Smooth muscle cell (in vitro differentiated cells): ENCODE measurements around the gene TUBB2A. TPM values are rescaled to one million over a fixed set of nuclear protein-coding genes. Genes with fewer than 3 reads are reported as not detected.
"Not testable (repeated sequence)": the region's sequence is repeated elsewhere in the genome, so short reads cannot be mapped to it uniquely, and the experiment has no call there.

ENCODE experiments used
- DNase-seq: peaks from one replicate; lab custom pipeline; 2025; ENCODE audit not compliant: unreplicated experiment; lab: John Stamatoyannopoulos, UW
- H2AFZ ChIP-seq: fragments of 200-600 bp; sonication (generic); 2 replicates; pipeline ENCODE4 v1.6.0; 2016; ENCODE audit warnings: antibody characterized with exemption, low read depth, mild to moderate bottlenecking
- H3F3A ChIP-seq: fragments of 200-600 bp; sonication (generic); 2 replicates; pipeline ENCODE4 v1.6.0; 2017; ENCODE audit warnings: antibody characterized with exemption, low read depth
- H3K27ac ChIP-seq: fragments of 200-600 bp; sonication (generic); 2 replicates; pipeline ENCODE4 v1.5.1; 2016; ENCODE audit warnings: low read depth, mild to moderate bottlenecking
- H3K27me3 ChIP-seq: fragments of 200-600 bp; sonication (generic); 2 replicates; pipeline ENCODE4 v1.6.1; 2016; ENCODE audit warnings: low read depth, mild to moderate bottlenecking
- H3K36me3 ChIP-seq: fragments of 200-600 bp; sonication (generic); 2 replicates; pipeline ENCODE4 v1.5.1; 2016; ENCODE audit warnings: low read depth
- H3K4me1 ChIP-seq: fragments of 200-600 bp; sonication (generic); 2 replicates; pipeline ENCODE4 v1.5.1; 2016; ENCODE audit warnings: low read depth
- H3K4me2 ChIP-seq: fragments of 200-600 bp; sonication (generic); 2 replicates; pipeline ENCODE4 v1.6.0; 2016; ENCODE audit warnings: mild to moderate bottlenecking
- H3K4me3 ChIP-seq: fragments of 200-600 bp; sonication (generic); 2 replicates; pipeline ENCODE4 v1.5.1; 2016; ENCODE audit warnings: mild to moderate bottlenecking
- H3K79me2 ChIP-seq: fragments of 200-600 bp; sonication (generic); 2 replicates; pipeline ENCODE4 v1.6.0; 2016; ENCODE audit warnings: low read depth, mild to moderate bottlenecking
- H3K9ac ChIP-seq: fragments of 200-600 bp; sonication (generic); 2 replicates; pipeline ENCODE4 v1.6.0; 2016; ENCODE audit warnings: low read depth
- H3K9me3 ChIP-seq: fragments of 200-600 bp; sonication (generic); replicated peaks from 2 replicates; pipeline ENCODE4 v1.5.1; 2016; ENCODE audit warnings: low read depth
- H4K20me1 ChIP-seq: fragments of 200-600 bp; sonication (generic); 2 replicates; pipeline ENCODE4 v1.6.0; 2016; ENCODE audit warnings: low read depth
- WGBS: methylation state at CpG from one replicate; pipeline ENCODE4 v1.1.7; 2016; ENCODE audit warnings: low lambda C conversion rate; 5-methylcytosine and 5-hydroxymethylcytosine counted together
- polyA plus RNA-seq: library from polyadenylated mRNA; unstranded; fragments of >200 nt; fragmentation: Nextera tagmentation; extraction: Ambion mirVana; gene quantifications from 2 replicates; pipeline ENCODE4 v1.2.1, GENCODE V29; 2016
- total RNA-seq: library from RNA; depleted of rRNA; stranded (reverse); fragments of >200 nt; gene quantifications from 2 replicates; pipeline ENCODE4 v1.2.3, GENCODE V29; 2014
- TF ChIP-seq, protein P1 (sequence below): fragments of 200-600 bp; sonication (generic); IDR thresholded peaks from 2 replicates; pipeline ENCODE4 v1.5.1; 2017; ENCODE audit warnings: borderline replicate concordance, mild to moderate bottlenecking, antibody characterized with exemption; ENCODE audit not compliant: insufficient read depth, poor library complexity, severe bottlenecking

TUBB2A gene
- total and polyA plus RNA-seq, 2 experiments from 2014 or later: 236 to 272 TPM

DNA sequence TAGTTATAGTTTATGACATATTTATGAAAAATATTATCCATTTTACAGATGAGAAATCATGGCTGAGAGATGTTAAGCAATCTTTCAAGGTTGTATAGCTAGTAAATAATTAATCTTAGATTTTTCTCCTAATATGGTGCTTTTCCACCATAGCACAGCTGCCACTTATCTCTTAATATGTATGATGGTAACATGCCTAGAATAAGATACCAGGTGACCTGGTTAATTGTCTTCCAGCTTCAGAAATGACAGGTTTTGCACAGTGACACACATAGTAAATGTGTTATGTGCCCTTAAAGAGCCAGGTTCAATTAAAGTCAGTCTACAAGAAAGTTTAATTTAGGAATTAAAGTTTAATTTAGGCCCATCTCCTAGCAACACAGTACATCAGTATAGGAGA, 14.8 kb downstream of the TUBB2A start:
- no peak overlapping the region for H3K27ac ChIP-seq
- H3K4me2 ChIP-seq: no peak overlapping the region
- H4K20me1 ChIP-seq: no peaks in the 10 kb centered on the region
- no peaks in the 10 kb centered on the region for H3K4me1 ChIP-seq
- no peak overlapping the region for H2AFZ ChIP-seq
- no peak for DNase-seq
- no peaks in the 10 kb centered on the region for H3K27me3 ChIP-seq
- H3K79me2 ChIP-seq: no peaks in the 10 kb centered on the region
- H3K9me3 ChIP-seq: no peaks in the 10 kb centered on the region
- TF ChIP-seq, protein P1, sequence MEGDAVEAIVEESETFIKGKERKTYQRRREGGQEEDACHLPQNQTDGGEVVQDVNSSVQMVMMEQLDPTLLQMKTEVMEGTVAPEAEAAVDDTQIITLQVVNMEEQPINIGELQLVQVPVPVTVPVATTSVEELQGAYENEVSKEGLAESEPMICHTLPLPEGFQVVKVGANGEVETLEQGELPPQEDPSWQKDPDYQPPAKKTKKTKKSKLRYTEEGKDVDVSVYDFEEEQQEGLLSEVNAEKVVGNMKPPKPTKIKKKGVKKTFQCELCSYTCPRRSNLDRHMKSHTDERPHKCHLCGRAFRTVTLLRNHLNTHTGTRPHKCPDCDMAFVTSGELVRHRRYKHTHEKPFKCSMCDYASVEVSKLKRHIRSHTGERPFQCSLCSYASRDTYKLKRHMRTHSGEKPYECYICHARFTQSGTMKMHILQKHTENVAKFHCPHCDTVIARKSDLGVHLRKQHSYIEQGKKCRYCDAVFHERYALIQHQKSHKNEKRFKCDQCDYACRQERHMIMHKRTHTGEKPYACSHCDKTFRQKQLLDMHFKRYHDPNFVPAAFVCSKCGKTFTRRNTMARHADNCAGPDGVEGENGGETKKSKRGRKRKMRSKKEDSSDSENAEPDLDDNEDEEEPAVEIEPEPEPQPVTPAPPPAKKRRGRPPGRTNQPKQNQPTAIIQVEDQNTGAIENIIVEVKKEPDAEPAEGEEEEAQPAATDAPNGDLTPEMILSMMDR: no peak
- peaks cover 12% of the 10 kb centered on the region for H3K36me3 ChIP-seq
- H3F3A ChIP-seq: no peaks in the 10 kb centered on the region
- H3K9ac ChIP-seq: no peak overlapping the region
- no peak overlapping the region for H3K4me3 ChIP-seq

DNA sequence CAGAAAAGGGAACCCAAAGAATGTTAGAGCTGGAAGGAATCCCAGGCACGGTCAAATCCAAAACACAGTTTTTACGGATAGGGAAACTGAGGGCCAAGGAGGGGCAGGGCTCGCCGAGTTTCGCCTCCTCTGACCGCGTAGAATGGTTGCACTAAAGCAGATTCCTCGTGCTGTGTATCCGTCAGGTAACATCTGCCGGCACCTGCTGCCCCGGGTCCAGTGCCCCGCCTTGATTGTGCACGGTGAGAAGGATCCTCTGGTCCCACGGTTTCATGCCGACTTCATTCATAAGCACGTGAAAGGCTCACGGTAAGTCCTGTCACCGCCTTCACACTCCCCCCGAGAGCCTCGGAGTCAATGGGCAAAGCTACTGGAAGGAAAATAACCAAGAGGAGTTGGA, 17.1 kb downstream of the TUBB2A start:
- TF ChIP-seq, protein P1: no peak
- Histone ChIP-seq H4K20me1 (no peaks in the 10 kb centered on the region), H3F3A (no peaks in the 10 kb centered on the region), H3K9ac (no peak overlapping the region), H2AFZ (no peak overlapping the region), H3K27me3 (no peaks in the 10 kb centered on the region), H3K36me3 (peaks cover 13% of the 10 kb centered on the region), H3K4me3 (no peak overlapping the region), H3K4me1 (no peaks in the 10 kb centered on the region), H3K9me3 (no peaks in the 10 kb centered on the region), H3K79me2 (no peaks in the 10 kb centered on the region), H3K27ac (no peak overlapping the region), H3K4me2 (no peak overlapping the region)
- 95% methylated on average over 20 of the region's 20 CpGs for WGBS
- DNase-seq: no peak

DNA sequence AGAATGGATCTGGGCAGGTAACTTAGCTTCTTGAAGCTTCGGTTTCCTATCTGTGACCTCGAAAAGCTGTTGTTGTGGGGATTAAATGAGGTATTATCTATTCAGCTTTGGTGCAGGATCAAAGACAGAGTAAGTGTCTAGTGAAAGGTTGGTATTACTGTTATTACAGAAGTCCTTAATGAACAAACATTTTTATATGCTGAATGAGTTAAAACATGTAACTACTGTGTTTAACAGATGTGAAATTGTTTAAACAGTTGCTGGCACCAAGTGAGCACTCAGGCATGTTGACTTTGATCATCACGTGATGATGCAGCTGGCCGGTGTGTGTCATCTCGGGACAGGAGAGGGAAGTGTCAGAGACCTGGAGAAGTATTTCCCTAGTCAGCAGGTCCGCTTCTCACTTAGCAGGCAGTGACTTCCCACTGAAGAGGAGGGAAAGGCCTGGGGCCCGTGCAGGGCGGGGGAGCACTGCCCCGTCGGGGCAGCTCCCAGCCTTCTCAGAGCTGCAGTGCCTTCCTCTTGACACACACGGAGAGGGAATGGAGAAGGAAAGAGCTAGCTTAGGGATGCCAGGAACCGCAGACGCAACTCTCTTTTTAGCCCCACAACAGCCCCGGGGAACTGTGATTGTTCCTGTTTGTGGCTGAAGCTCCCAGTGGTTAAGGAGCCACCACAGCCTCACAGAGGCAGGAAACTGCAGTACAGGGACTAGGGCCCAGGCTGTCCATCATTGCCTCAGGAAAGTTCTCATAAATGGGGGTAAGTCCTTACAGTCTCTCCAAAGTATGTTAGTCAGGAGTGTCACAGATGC, 18.0 kb downstream of the TUBB2A start:
- no peak for DNase-seq
- Histone ChIP-seq H3K9ac (no peak overlapping the region), H3K4me3 (no peak overlapping the region), H3K4me2 (no peak overlapping the region), H2AFZ (no peak overlapping the region), H3F3A (no peaks in the 10 kb centered on the region), H3K4me1 (no peaks in the 10 kb centered on the region), H3K36me3 (peaks cover 13% of the 10 kb centered on the region), H3K79me2 (no peaks in the 10 kb centered on the region), H4K20me1 (no peaks in the 10 kb centered on the region), H3K9me3 (no peaks in the 10 kb centered on the region), H3K27ac (no peak overlapping the region), H3K27me3 (no peaks in the 10 kb centered on the region)
- 81% methylated on average over 14 of the region's 14 CpGs for WGBS
- TF ChIP-seq, protein P1: no peak

DNA sequence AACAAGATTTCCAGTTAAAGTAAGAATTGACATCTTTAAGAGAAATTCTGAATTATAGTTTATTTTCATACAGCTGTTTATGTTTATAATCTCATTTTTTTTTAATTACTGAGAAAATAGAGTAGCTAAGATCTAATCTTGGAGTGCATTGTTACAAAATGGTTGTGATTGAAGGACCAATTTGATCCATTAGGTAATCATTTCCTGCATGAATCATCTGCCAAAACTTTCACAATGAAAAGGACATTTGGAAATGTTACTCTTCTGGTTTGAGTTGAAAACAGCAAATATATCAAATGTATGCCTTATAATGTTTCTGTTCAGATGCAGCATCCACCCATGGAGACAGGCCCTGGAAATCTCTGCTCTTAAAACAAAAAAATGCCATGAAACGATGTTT, 19.0 kb downstream of the TUBB2A start:
- H3K27ac ChIP-seq: no peak overlapping the region
- TF ChIP-seq, protein P1: no peak
- no peaks in the 10 kb centered on the region for H4K20me1 ChIP-seq
- H3F3A ChIP-seq: no peaks in the 10 kb centered on the region
- no peaks in the 10 kb centered on the region for H3K79me2 ChIP-seq
- no peak overlapping the region for H3K4me3 ChIP-seq
- no peaks in the 10 kb centered on the region for H3K9me3 ChIP-seq
- no peaks in the 10 kb centered on the region for H3K27me3 ChIP-seq
- H3K4me2 ChIP-seq: no peak overlapping the region
- no peaks in the 10 kb centered on the region for H3K4me1 ChIP-seq
- WGBS: 89% methylated on average over 1 of the region's 1 CpG
- no peak overlapping the region for H3K9ac ChIP-seq
- no peak overlapping the region for H2AFZ ChIP-seq
- no peak for DNase-seq
- H3K36me3 ChIP-seq: peaks cover 13% of the 10 kb centered on the region

DNA sequence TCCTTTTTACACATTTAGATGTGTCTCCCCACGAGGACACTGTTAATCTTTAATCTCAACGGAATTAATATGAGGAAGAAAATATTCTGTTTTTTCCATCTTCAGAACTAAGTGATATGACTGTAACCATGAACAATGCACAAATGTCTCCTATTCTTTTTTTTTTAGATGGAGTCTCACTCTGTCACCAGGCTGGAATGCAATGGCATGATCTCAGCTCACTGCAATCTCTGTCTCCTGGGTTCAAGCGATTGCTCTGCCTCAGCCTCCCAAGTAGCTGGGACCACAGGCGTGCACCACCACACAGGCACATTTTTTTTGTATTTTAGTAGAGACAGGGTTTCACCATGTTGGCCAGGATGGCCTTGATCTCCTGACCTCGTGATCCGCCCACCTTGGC, 19.5 kb downstream of the TUBB2A start:
- H3K9ac ChIP-seq, H4K20me1 ChIP-seq, H3K9me3 ChIP-seq, H3F3A ChIP-seq, H3K4me1 ChIP-seq, H3K4me2 ChIP-seq, DNase-seq, H2AFZ ChIP-seq, H3K27ac ChIP-seq, H3K79me2 ChIP-seq, H3K4me3 ChIP-seq, H3K27me3 ChIP-seq: not testable (repeated sequence)
- peaks cover 13% of the 10 kb centered on the region for H3K36me3 ChIP-seq
- 93% methylated on average over 6 of the region's 6 CpGs for WGBS
